Fibroblast of lung (primary cell): ENCODE measurements around the gene ZG16. TPM values are rescaled to one million over a fixed set of nuclear protein-coding genes. Genes with fewer than 3 reads are reported as not detected.
"Not testable (repeated sequence)": the region's sequence is repeated elsewhere in the genome, so short reads cannot be mapped to it uniquely, and the experiment has no call there.

Source experiments
- DNase-seq, 2 donors: peaks; one replicate each; pipeline versions ENCODE4 v3.0.0 to v3.0.0-alpha.2; 2010; ENCODE audit warnings: low read depth in 2 of 2
- H2AFZ ChIP-seq: 2 replicates; pipeline ENCODE4 v1.5.1; 2012; ENCODE audit warnings: low read length, control low read depth, inconsistent platforms
- H3K27ac ChIP-seq: 2 replicates; pipeline ENCODE4 v1.5.1; 2011; ENCODE audit warnings: low read length, control low read depth; ENCODE audit not compliant: insufficient read depth
- H3K27me3 ChIP-seq: 2 replicates; pipeline ENCODE4 v1.5.1; 2011; ENCODE audit warnings: mild to moderate bottlenecking, low read length; ENCODE audit not compliant: control insufficient read depth, insufficient read depth
- H3K36me3 ChIP-seq: 2 replicates; pipeline ENCODE4 v1.5.1; 2011; ENCODE audit warnings: low read length; ENCODE audit not compliant: control insufficient read depth, insufficient read depth
- H3K4me1 ChIP-seq: 2 replicates; pipeline ENCODE4 v1.5.1; 2011; ENCODE audit warnings: low read length; ENCODE audit not compliant: control insufficient read depth, insufficient read depth; ENCODE audit errors: extremely low read depth
- H3K4me2 ChIP-seq: 2 replicates; pipeline ENCODE4 v1.5.1; 2011; ENCODE audit warnings: low read length, control low read depth; ENCODE audit not compliant: insufficient read depth; ENCODE audit errors: extremely low read depth
- H3K4me3 ChIP-seq, 4 experiments: fragments of 200-600 bp in 1 of 4; sonication (generic) in 1 of 4; replicated peaks in 1 of 4; 2 replicates each; pipeline ENCODE4 v1.5.1; 2011 to 2016; ENCODE audit warnings: low read length in 4 of 4, low read depth in 3 of 4, mild to moderate bottlenecking in 3 of 4, control low read depth in 2 of 4, inconsistent platforms in 1 of 4, mixed read lengths in 1 of 4; ENCODE audit not compliant: insufficient read depth in 1 of 4; ENCODE audit errors: control extremely low read depth in 1 of 4
- H3K79me2 ChIP-seq: 2 replicates; pipeline ENCODE4 v1.5.1; 2012; ENCODE audit warnings: mild to moderate bottlenecking, low read length, inconsistent platforms; ENCODE audit not compliant: control insufficient read depth, insufficient read depth
- H3K9ac ChIP-seq: 2 replicates; pipeline ENCODE4 v1.5.1; 2011; ENCODE audit warnings: mild to moderate bottlenecking, low read length, control low read depth; ENCODE audit not compliant: insufficient read depth
- H3K9me3 ChIP-seq: 2 replicates; pipeline ENCODE4 v1.5.1; 2012; ENCODE audit warnings: low read depth, low read length; ENCODE audit not compliant: control insufficient read depth, insufficient read depth
- H4K20me1 ChIP-seq: 2 replicates; pipeline ENCODE4 v1.5.1; 2011; ENCODE audit warnings: low read length; ENCODE audit not compliant: control insufficient read depth, insufficient read depth; ENCODE audit errors: extremely low read depth
- CTCF ChIP-seq, 2 donors: IDR thresholded peaks in 1 of 2; conservative IDR thresholded peaks in 1 of 2; 1 replicate in 1 of 2; 2 replicates in 1 of 2; pipeline ENCODE4 v1.5.1; 2011 to 2012; ENCODE audit warnings: low read length in 2 of 2, control low read depth in 1 of 2, inconsistent platforms in 1 of 2, low read depth in 1 of 2, mild to moderate bottlenecking in 1 of 2
- EZH2 ChIP-seq: IDR thresholded peaks from 2 replicates; pipeline ENCODE4 v1.5.1; 2012; ENCODE audit warnings: low read length, control low read depth, mild to moderate bottlenecking; ENCODE audit errors: missing control alignments
- polyA plus RNA-seq, 2 donors: library from polyadenylated mRNA; depleted of rRNA in 1 of 2; stranded (reverse) in 1 of 2; unstranded in 1 of 2; fragments of >200 nt; gene quantifications; 2 replicates each; pipeline ENCODE4 v1.2.1, GENCODE V29; 2011 to 2012; ENCODE audit warnings: missing spikeins in 1 of 2
- total RNA-seq: library from RNA; depleted of rRNA; stranded (reverse); fragments of >200 nt; gene quantifications from 2 replicates; pipeline ENCODE4 v1.2.1, GENCODE V29; 2014

The ZG16 gene
- total and polyA plus RNA-seq, 2 donors (not counting 1 experiment from before 2014, with no cell fraction given), result not detected

GRCh38 chr16:29767062-29767461 lies 11.0 kb upstream of the ZG16 start:
- no peak overlapping the region for H3K27ac ChIP-seq
- no peak overlapping the region for H3K4me2 ChIP-seq
- H3K4me3 ChIP-seq, result no peak overlapping the region
- no peak overlapping the region for H3K9ac ChIP-seq
- H3K4me1 ChIP-seq, result no peaks in the 10 kb centered on the region
- H3K36me3 ChIP-seq, result no peaks in the 10 kb centered on the region
- H4K20me1 ChIP-seq, result no peaks in the 10 kb centered on the region
- peaks cover 4% of the 10 kb centered on the region for H3K27me3 ChIP-seq
- no peaks in the 10 kb centered on the region for H3K9me3 ChIP-seq
- TF ChIP-seq EZH2 (no peak), CTCF (conservative IDR thresholded peaks at IDR 0.05 in 1 of 2, IDR thresholded peaks at IDR 0.05 in 1 of 2; ENCODE audit: low read depth in 1 of 2, low read length in 2 of 2) (no peak)
- no peak for DNase-seq
- no peaks in the 10 kb centered on the region for H3K79me2 ChIP-seq
- H2AFZ ChIP-seq, result no peak overlapping the region

GRCh38 chr16:29769507-29769906 lies 8.5 kb upstream of the ZG16 start:
- no peak for DNase-seq
- Histone ChIP-seq H3K36me3 (no peaks in the 10 kb centered on the region), H3K27me3 (no peaks in the 10 kb centered on the region), H3K9me3 (no peaks in the 10 kb centered on the region), H3K27ac (no peak overlapping the region), H3K4me2 (no peak overlapping the region), H4K20me1 (no peaks in the 10 kb centered on the region), H3K79me2 (no peaks in the 10 kb centered on the region), H2AFZ (no peak overlapping the region), H3K4me3 (no peak overlapping the region), H3K4me1 (no peaks in the 10 kb centered on the region), H3K9ac (no peak overlapping the region)
- TF ChIP-seq CTCF (conservative IDR thresholded peaks at IDR 0.05 in 1 of 2, IDR thresholded peaks at IDR 0.05 in 1 of 2; ENCODE audit: low read depth in 1 of 2, low read length in 2 of 2) (no peak), EZH2 (no peak)

- Histone ChIP-seq H3K4me3 (no peak overlapping the region), H3K79me2 (no peaks in the 10 kb centered on the region), H3K4me1 (no peaks in the 10 kb centered on the region), H2AFZ (no peak overlapping the region), H3K9me3 (no peaks in the 10 kb centered on the region), H3K27me3 (no peaks in the 10 kb centered on the region), H4K20me1 (no peaks in the 10 kb centered on the region), H3K4me2 (no peak overlapping the region), H3K9ac (no peak overlapping the region), H3K36me3 (no peaks in the 10 kb centered on the region), H3K27ac (no peak overlapping the region)
- TF ChIP-seq CTCF (conservative IDR thresholded peaks at IDR 0.05 in 1 of 2, IDR thresholded peaks at IDR 0.05 in 1 of 2; ENCODE audit: low read depth in 1 of 2, low read length in 2 of 2) (no peak), EZH2 (no peak)
- no peak for DNase-seq
Measured at GRCh38 chr16:29770250-29770929, 7.7 kb upstream of the ZG16 start.

- DNase-seq, H3K36me3 ChIP-seq, H2AFZ ChIP-seq, H3K4me2 ChIP-seq, H3K4me3 ChIP-seq, H3K9ac ChIP-seq, H3K27me3 ChIP-seq, H4K20me1 ChIP-seq, H3K27ac ChIP-seq, H3K79me2 ChIP-seq, H3K4me1 ChIP-seq, H3K9me3 ChIP-seq: not testable (repeated sequence)
Measured at GRCh38 chr16:29772330-29772729, 5.7 kb upstream of the ZG16 start.
